Stimulated activated CD4-positive, alpha-beta T cell treated with anti-CD3 and anti-CD28 coated beads, Interleukin-1b, Interleukin-23, amount 100 ng/mL, for 1 hour (primary cell): Measurements from ENCODE around the gene TIGD3.

Experiments
- DNase-seq, 2 donors: peaks; one replicate each; pipeline ENCODE4 v3.0.0-alpha.2; 2020; ENCODE audit warnings: low read depth in 2 of 2

TIGD3 gene

DNA sequence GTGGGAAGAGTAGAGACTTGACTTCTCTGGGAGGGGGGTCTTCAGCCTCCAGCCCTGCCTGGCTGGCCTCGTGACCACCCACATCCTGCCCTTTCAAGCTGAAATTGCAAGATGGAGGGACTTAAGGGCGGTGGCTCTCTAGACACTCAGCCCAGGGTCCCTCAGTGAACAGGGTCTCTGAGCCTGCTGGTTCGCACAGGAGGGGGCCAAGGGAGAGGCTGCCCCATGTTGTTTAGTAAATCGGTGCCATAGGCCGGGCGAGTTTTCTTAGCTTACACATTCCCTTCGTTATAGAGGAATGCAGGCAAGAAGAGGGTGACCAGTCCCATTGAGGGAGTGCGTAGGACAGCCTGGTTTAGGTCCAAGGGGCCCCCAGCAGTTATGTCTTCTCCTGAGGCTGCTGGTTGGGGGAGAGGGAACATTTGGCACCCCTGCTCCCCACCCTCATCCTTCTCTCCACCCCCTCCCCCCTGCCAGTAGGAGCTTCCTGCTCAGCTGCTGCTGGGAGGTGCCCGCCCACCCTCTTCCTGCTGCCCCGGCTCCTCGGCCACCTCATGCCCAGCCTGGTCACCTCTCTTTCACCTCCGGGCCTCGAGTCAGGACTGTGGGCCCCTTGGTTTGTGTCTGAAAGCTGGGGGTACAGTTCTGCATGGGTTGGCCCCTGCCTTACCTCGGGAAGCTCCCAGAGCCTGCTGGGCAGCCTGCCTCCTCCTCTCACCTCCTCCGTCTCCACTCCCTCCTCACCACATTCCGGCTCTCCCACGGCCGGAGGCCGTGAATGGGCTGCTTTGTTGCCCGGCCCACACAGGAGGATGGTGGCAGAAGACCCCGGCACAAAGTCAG, 35.8 kb downstream of the TIGD3 start:
- DNase-seq = no peak

GRCh38 chr11:65390996-65391395, 36.4 kb downstream of the TIGD3 start:
- DNase-seq = no peak

- no peak for DNase-seq
Observed at GRCh38 chr11:65392186-65392829, 37.8 kb downstream of the TIGD3 start.

- DNase-seq = no peak
Observed at GRCh38 chr11:65392899-65393298, 38.3 kb downstream of the TIGD3 start.

- DNase-seq = no peak
Observed at GRCh38 chr11:65393513-65394079, 39.0 kb downstream of the TIGD3 start.

- DNase-seq = no peak
Observed at GRCh38 chr11:65394125-65394536, 39.6 kb downstream of the TIGD3 start.

DNA sequence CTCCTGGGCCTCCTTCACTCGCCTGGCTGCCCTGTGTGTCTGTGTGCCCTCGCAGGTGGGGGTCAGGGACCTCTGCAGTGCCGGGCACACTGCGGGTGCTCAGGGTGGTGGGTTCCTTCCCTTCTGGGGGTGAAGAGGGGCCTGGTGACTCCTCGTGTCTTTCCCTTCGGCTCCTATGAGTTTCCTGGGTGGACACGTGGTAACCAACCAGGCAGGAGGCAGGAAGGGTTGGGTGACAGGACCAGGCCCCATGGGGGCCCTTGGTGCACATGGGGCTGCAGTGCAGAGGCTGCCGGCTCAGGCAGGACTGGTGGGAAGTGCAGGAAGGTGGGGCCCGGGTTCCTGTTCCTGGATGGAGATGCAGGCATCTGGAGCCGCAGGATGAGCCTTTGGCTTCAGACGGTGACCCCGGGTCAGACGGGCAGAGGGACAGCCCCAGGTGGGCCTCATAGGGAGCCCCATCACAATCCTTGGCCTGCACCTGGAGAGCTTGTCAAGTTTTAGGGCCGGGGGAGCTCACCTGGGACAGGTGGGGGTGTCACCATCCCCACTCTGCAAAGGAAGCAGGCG, 41.5 kb downstream of the TIGD3 start:
- DNase-seq = no peak

GRCh38 chr11:65396769-65397745, 42.5 kb downstream of the TIGD3 start:
- DNase-seq = no peak

DNA sequence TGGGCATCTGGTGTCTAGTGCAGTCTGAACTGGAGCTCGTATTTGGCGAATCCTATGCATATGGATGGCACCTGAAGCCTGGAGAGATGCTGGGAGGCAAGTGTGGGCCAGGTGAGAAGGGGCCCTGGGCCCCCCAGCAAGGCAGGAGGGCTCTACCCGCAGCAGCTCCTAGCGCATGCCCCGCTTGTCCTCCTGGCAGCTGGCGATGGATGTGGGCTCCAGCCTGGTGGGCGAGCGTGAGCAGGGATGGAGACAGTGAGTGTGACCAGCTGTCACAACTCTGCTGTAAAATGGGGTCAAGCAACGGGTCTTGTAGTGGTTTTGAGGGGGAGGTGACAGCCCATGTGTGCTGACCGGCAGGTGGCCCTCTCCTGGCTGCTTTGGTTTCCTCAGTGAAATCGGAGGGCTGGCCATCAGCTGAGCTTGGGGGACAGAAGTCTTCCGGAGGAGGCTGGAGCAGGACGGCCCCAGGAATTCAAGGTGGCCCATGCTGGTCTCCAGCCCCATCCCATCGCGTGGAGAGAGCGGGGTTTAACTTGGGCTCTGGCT, 43.9 kb downstream of the TIGD3 start:
- no peak for DNase-seq

GRCh38 chr11:65399249-65399648, 44.7 kb downstream of the TIGD3 start:
- DNase-seq = no peak

DNA sequence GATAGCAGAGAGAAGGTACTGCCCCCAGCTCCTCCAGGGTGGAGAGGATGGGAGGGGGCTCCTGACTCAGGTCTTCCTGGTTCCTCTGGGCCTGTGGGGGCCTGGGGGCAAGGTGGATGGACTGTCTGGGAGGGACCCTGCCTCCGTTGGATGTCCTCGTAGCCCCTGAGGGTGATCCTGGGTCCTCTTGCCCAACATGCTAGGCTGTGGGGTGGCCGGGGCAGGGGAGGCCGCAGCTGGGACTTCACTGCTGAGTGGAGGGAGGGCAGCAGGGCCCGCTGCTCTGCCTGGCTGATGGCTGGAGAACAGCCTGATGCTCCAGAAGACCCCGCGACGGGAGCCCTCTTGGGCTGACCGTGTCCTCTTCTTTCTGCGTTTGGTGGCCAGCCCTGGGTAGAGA, 45.3 kb downstream of the TIGD3 start:
- no peak for DNase-seq

GRCh38 chr11:65400307-65401072, 45.9 kb downstream of the TIGD3 start:
- no peak for DNase-seq

DNA sequence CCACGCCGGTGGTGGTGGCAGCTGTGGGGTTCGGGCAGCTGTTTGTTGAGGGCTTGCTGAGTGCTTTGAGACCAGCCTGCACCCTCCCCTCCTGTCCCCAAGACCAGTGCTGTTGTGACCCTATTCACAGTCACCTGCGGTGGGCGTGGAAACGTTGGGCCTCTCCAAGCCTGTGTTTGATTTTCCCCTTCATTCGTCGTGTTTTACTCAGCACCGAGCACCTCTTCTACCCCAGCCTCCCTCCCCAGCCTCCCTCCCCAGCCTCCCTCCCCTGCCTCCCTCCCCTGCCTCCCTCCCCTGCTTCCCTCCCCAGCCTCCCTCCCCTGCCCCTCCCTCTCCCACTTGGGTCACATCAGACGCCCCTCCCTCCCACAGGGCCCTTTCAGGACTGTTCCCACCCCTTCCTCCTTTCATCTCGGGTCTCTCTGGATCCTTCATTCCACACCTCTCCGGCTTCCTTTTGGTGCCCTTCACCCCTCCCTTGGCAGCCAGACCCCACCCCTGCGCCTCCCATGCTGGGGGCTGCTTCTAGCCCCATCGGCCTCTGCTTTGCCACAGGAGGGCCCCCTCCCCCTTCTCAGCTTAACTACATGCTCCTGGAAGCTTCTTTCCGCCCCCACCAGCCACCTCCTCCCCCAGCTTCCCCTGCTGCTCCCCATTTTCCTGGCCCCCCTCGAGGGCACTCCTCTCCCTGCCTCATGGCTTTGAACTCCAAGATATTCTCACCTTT, 46.7 kb downstream of the TIGD3 start:
- DNase-seq = no peak

DNA sequence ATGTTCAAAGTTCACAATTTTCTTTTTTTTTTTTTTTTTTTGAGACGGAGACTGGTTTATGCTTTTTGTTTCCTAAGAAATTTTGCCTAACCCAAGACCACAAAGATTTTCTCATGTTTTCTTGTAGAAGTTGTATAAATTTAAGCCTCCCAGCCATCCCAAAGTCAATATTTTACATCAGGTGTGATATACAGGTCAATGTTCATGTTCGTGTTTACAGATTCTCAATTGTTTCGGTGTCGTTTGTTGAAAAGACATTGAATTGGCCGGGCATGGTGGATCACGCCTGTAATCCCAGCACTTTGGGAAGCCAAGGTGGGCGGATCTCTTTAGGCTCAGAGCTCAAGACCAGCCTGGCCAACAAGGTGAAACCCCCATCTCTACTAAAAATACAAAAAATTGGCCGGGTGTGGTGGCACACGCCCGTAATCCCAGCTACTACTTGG, 47.3 kb downstream of the TIGD3 start:
- no peak for DNase-seq

GRCh38 chr11:65402790-65403189, 48.2 kb downstream of the TIGD3 start:
- DNase-seq = no peak

GRCh38 chr11:65403607-65404121, 49.1 kb downstream of the TIGD3 start:
- no peak for DNase-seq

DNA sequence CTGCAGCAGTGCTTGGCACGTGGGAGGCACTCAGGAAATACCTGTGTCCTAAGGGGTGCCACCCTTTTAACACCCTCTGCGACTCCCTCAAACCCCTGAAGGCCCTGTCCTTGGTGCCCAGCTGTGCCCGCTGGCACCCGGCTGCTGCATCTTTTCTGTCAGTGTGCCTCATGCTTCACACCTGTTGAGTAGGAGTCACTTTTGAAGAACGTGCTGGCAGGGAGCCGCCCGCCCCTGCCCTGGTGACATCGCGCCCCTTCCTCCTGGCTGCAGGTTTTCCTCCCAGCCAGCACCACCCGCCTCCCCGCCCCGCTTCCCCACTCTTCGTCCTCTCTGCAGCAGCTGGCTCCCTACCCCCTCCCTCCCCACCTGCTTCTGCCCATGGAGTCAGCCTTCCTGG, 49.7 kb downstream of the TIGD3 start:
- DNase-seq = no peak

DNA sequence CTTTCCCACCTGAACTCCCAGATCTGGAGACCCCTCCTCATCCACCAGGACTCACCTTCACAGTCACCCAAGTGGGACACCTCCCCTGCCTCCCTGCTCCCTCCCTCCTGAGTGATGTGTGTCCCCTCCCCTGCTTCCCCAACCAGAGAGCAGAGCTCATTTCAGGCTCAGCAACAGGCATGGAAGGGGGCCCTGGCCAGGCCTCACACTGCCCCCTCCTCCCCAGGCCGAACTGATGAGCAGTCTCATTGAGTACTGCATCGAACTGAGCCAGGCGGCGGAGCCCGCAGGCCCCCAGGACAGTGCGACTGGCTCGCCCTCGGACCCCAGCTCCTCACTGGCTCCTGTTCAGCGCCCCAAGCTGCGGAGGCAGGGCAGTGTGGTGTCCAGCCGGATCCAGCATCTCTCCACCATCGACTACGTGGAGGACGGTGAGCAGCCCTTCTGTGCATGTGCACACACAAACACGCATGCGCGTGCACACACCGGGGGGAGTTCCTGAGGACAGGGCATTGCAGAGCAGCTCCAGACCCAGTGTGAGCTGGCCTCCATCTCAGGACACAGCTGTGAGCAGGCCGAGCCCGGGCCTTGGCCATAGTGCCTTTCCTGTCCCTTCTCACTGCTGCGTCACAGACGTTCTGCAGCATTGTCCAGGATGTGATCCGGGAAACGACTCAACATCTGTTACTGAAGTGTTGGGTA, 50.2 kb downstream of the TIGD3 start:
- DNase-seq = no peak
